GM12878 (cell line): ENCODE measurements around the gene RBM4B. TPM values are rescaled to one million over a fixed set of nuclear protein-coding genes. Genes with fewer than 3 reads are reported as not detected.

Experiments used
- CREB1 ChIP-seq: IDR thresholded peaks from 2 replicates; pipeline ENCODE4 v1.6.1; 2012; ENCODE audit warnings: low read depth, mild to moderate bottlenecking, inconsistent platforms
- CTCF ChIP-seq, 3 experiments: IDR thresholded peaks in 2 of 3; conservative IDR thresholded peaks in 1 of 3; 2 replicates each; pipeline ENCODE4 v1.5.1; 2011; ENCODE audit warnings: low read depth in 3 of 3, low read length in 3 of 3, mild to moderate bottlenecking in 3 of 3, control low read depth in 2 of 3, moderate library complexity in 2 of 3, inconsistent platforms in 1 of 3, mixed read lengths in 1 of 3; ENCODE audit not compliant: control insufficient read depth in 2 of 3, insufficient read depth in 1 of 3; ENCODE audit errors: extremely low read depth in 1 of 3
- EED ChIP-seq: sonication (generic); IDR thresholded peaks from 2 replicates; pipeline ENCODE4 v1.6.1; 2016; ENCODE audit warnings: antibody characterized with exemption, low read depth
- EP300 ChIP-seq, 2 experiments: fragments of 150-350 bp in 1 of 2; IDR thresholded peaks; 2 replicates each; pipeline ENCODE4 v1.6.1; 2011 to 2012; ENCODE audit warnings: low read depth in 2 of 2, low read length in 2 of 2, borderline replicate concordance in 1 of 2, improper control_type of control experiment in 1 of 2, inconsistent platforms in 1 of 2; ENCODE audit not compliant: control insufficient read depth in 1 of 2
- FOXM1 ChIP-seq: IDR thresholded peaks from 2 replicates; pipeline ENCODE4 v1.6.1; 2012; ENCODE audit warnings: low read depth, mild to moderate bottlenecking, inconsistent platforms, low read length, moderate library complexity
- HCFC1 ChIP-seq: fragments of 150-350 bp; IDR thresholded peaks from 2 replicates; pipeline ENCODE4 v1.6.1; 2014; ENCODE audit warnings: low read length
- HDAC6 ChIP-seq: fragments of 200-600 bp; sonication (generic); IDR thresholded peaks from one replicate; pipeline ENCODE4 v1.8.0; 2017; ENCODE audit warnings: antibody characterized with exemption; ENCODE audit not compliant: unreplicated experiment
- IKZF2 ChIP-seq, 2 experiments: fragments of 450-650 bp; IDR thresholded peaks; 2 replicates each; pipeline ENCODE4 v1.6.1; 2017; ENCODE audit warnings: mild to moderate bottlenecking in 2 of 2, moderate library complexity in 2 of 2
- KDM1A ChIP-seq: fragments of 200-600 bp; sonication (generic); IDR thresholded peaks from 2 replicates; pipeline ENCODE4 v1.6.1; 2016; ENCODE audit warnings: borderline replicate concordance
- NR2C1 ChIP-seq: fragments of 450-650 bp; IDR thresholded peaks from 2 replicates; pipeline ENCODE4 v1.6.1; 2017; ENCODE audit warnings: antibody characterized with exemption, mild to moderate bottlenecking, moderate library complexity
- PRDM15 ChIP-seq: fragments of 450-650 bp; formaldehyde crosslinking; IDR thresholded peaks from 2 replicates; pipeline ENCODE4 v1.4.0; 2020; ENCODE audit warnings: mild to moderate bottlenecking, moderate library complexity
- RAD51 ChIP-seq: fragments of 450-650 bp; IDR thresholded peaks from 2 replicates; pipeline ENCODE4 v1.6.1; 2016; ENCODE audit warnings: moderate library complexity, mild to moderate bottlenecking, inconsistent platforms
- RB1 ChIP-seq: fragments of 450-650 bp; formaldehyde crosslinking; IDR thresholded peaks from 2 replicates; pipeline ENCODE4 v1.6.1; 2017; ENCODE audit warnings: mild to moderate bottlenecking, borderline replicate concordance
- RELB ChIP-seq: fragments of 450-650 bp; IDR thresholded peaks from 2 replicates; pipeline ENCODE4 v1.6.1; 2017; ENCODE audit warnings: low read depth, mild to moderate bottlenecking, moderate library complexity
- SIX5 ChIP-seq: IDR thresholded peaks from 2 replicates; pipeline ENCODE4 v1.6.1; 2011; ENCODE audit warnings: mild to moderate bottlenecking, low read depth, low read length, moderate library complexity; ENCODE audit not compliant: severe bottlenecking
- SKIL ChIP-seq: fragments of 450-650 bp; IDR thresholded peaks from 2 replicates; pipeline ENCODE4 v1.6.1; 2017; ENCODE audit warnings: mild to moderate bottlenecking, low read depth, inconsistent platforms; ENCODE audit not compliant: poor library complexity, severe bottlenecking
- SMARCA5 ChIP-seq: fragments of 450-650 bp; IDR thresholded peaks from 2 replicates; pipeline ENCODE4 v1.6.1; 2017; ENCODE audit warnings: mild to moderate bottlenecking
- USF1 ChIP-seq: IDR thresholded peaks from 2 replicates; pipeline ENCODE4 v1.6.1; 2011; ENCODE audit warnings: borderline replicate concordance, low read depth, mild to moderate bottlenecking, moderate library complexity, mixed read lengths, low read length; ENCODE audit not compliant: insufficient read depth; ENCODE audit errors: extremely low read length
- ZNF217 ChIP-seq: fragments of 450-650 bp; IDR thresholded peaks from 2 replicates; pipeline ENCODE4 v1.6.1; 2017; ENCODE audit warnings: antibody characterized with exemption, mild to moderate bottlenecking
- ZNF622 ChIP-seq: fragments of 450-650 bp; IDR thresholded peaks from 2 replicates; pipeline ENCODE4 v1.6.1; 2017; ENCODE audit warnings: mild to moderate bottlenecking, inconsistent platforms
- polyA plus RNA-seq, 11 experiments: library from polyadenylated mRNA; depleted of rRNA in 4 of 11; unstranded in 6 of 11; stranded (reverse) in 5 of 11; fragments of >200 nt; fragmentation: Nextera tagmentation in 4 of 11; fragmentation: Illumina TruSeq in 1 of 11; extraction: Ambion mirVana in 4 of 11; extraction: Trizol in 1 of 11; gene quantifications; 1 replicate in 1 of 11; 2 replicates in 10 of 11; pipeline versions ENCODE4 v1.2.1 to v1.2.3, GENCODE V29; 2011 to 2016; ENCODE audit warnings: inconsistent platforms in 2 of 11, missing spikeins in 2 of 11, low read depth in 1 of 11
- total RNA-seq, 4 experiments: library from RNA; depleted of rRNA in 3 of 4; stranded (reverse); fragments of >200 nt in 3 of 4; fragmentation: Illumina TruSeq in 1 of 4; extraction: Trizol in 1 of 4; gene quantifications; 2 replicates each; pipeline versions ENCODE4 v1.2.1 to v1.2.3, GENCODE V29; 2013 to 2021

RBM4B gene
- total and polyA plus RNA-seq, 10 of the 15 experiments (the other 5 are each of a cell fraction or from before 2014, with no cell fraction given) = 16.1 to 37.0 (median 21.6) TPM

GRCh38 chr11:66694732-66695207, 17.1 kb upstream of the RBM4B start (continued):
- TF ChIP-seq USF1 (no peak), ZNF622 (no peak), EED (peak; percentile 73), CREB1 (0 out of 2 replicates have a peak, but pooled peaks have one; percentile 26), PRDM15 (CRISPR knock-in tag) (no peak), SMARCA5 (peak; percentile 82; the same call in 1 of the 2 replicates), ZNF217 (no peak), RELB (peak; percentile 75; the same call in 1 of the 2 replicates), FOXM1 (peak; percentile 45; the same call in 1 of the 2 replicates), CTCF (IDR thresholded peaks at IDR 0.05 in 2 of 3, conservative IDR thresholded peaks at IDR 0.05 in 1 of 3; ENCODE audit: control insufficient read depth in 2 of 3, extremely low read depth in 1 of 3, insufficient read depth in 1 of 3, low read depth in 3 of 3, low read length in 3 of 3) (peak; percentile 94 to 99 (median 97)), EP300 (IDR thresholded peaks at IDR 0.05; ENCODE audit: borderline replicate concordance in 1 of 2, control insufficient read depth in 1 of 2, low read depth in 2 of 2, low read length in 2 of 2) (0 out of 4 replicates have a peak, but pooled peaks of 1 of the 2 experiments have one; percentile 8), RAD51 (0 out of 2 replicates have a peak, but pooled peaks have one; percentile 7), HDAC6 (no peak), SKIL (peak; percentile 42), HCFC1 (0 out of 2 replicates have a peak, but pooled peaks have one; percentile 23), IKZF2 (IDR thresholded peaks at IDR 0.05) (peak; percentile 22 to 36; a peak in 2 of 4 replicates), SIX5 (no peak), NR2C1 (no peak), KDM1A (no peak), RB1 (peak; percentile 86)
